Upper lobe of right lung (tissue), 1 donor: Measurements from ENCODE around the gene ADCY3. TPM values are rescaled to one million over a fixed set of nuclear protein-coding genes. Genes with fewer than 3 reads are reported as not detected.

Source experiments
- ATAC-seq: fragments of 200-7000 bp; cut with Tn5 transposase; one replicate; pipeline ENCODE4 v1.9.1; 2020; ENCODE audit warnings: mild to moderate bottlenecking, moderate library complexity
- DNase-seq: peaks from one replicate; pipeline ENCODE4 v3.0.0-alpha.2; 2020
- H3K27ac ChIP-seq: fragments of 200-600 bp; one replicate; pipeline ENCODE4 v1.8.0; 2022
- H3K27me3 ChIP-seq: fragments of 200-600 bp; one replicate; pipeline ENCODE4 v1.8.0; 2022; ENCODE audit warnings: mild to moderate bottlenecking
- H3K36me3 ChIP-seq: fragments of 200-600 bp; one replicate; pipeline ENCODE4 v1.8.0; 2022
- H3K4me1 ChIP-seq: fragments of 200-600 bp; one replicate; pipeline ENCODE4 v1.8.0; 2022
- H3K4me3 ChIP-seq: fragments of 200-600 bp; one replicate; pipeline ENCODE4 v1.8.0; 2022; ENCODE audit warnings: mild to moderate bottlenecking
- H3K9me3 ChIP-seq: fragments of 200-600 bp; one replicate; pipeline ENCODE4 v1.8.0; 2022
- intact Hi-C: fragments of 100-400 bp; cut with DNase I; formaldehyde crosslinking; loops from one replicate; pipeline ENCODE4 v1.11.0; 2022
- total RNA-seq: library from RNA; stranded (reverse); fragmentation: NEBNext Ultra II Directional; extraction: Animal tissue kit (Norgen Biotek cat#: 25700); gene quantifications from one replicate; pipeline ENCODE4 v1.2.1, GENCODE V29; 2021
- TF ChIP-seq, protein P1 (sequence below): fragments of 200-600 bp; IDR thresholded peaks from one replicate; pipeline ENCODE4 v1.8.0; 2022; ENCODE audit warnings: antibody characterized with exemption
- donor health status: DM: no; HTN: yes; CAD: no; lungs with severe emphysema.

The ADCY3 gene
- total RNA-seq, 1 donor from 2014 or later, result 37.0 TPM

DNA sequence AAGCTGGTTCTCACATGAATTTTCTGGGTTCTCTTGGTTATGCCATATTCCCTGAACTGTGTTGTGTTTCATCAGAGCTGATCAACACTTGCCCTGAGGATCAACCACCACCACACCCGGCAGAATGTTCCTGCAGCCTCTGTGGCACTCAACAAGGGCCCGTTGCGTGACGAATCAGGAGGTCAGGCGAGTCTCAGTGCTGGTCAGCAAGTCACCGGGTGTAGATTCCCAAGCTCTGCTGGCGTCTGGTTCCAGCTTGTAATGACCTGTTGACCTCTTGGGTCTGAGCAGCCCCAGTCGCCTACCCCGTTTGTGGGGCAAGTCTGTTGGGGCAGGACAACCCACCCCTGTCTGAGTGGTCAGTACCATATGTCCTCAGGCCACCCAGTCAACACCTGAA is 46.0 kb downstream of the ADCY3 start:
- Histone ChIP-seq H3K27ac (no peak overlapping the region), H3K9me3 (no peaks in the 10 kb centered on the region), H3K4me3 (no peak overlapping the region), H3K36me3 (no peaks in the 10 kb centered on the region), H3K4me1 (peaks cover 3% of the 10 kb centered on the region), H3K27me3 (no peaks in the 10 kb centered on the region)
- TF ChIP-seq, protein P1, sequence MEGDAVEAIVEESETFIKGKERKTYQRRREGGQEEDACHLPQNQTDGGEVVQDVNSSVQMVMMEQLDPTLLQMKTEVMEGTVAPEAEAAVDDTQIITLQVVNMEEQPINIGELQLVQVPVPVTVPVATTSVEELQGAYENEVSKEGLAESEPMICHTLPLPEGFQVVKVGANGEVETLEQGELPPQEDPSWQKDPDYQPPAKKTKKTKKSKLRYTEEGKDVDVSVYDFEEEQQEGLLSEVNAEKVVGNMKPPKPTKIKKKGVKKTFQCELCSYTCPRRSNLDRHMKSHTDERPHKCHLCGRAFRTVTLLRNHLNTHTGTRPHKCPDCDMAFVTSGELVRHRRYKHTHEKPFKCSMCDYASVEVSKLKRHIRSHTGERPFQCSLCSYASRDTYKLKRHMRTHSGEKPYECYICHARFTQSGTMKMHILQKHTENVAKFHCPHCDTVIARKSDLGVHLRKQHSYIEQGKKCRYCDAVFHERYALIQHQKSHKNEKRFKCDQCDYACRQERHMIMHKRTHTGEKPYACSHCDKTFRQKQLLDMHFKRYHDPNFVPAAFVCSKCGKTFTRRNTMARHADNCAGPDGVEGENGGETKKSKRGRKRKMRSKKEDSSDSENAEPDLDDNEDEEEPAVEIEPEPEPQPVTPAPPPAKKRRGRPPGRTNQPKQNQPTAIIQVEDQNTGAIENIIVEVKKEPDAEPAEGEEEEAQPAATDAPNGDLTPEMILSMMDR, result no peak
- no peak for ATAC-seq
- intact Hi-C loops, result no loop called here
- DNase-seq, result no peak

DNA sequence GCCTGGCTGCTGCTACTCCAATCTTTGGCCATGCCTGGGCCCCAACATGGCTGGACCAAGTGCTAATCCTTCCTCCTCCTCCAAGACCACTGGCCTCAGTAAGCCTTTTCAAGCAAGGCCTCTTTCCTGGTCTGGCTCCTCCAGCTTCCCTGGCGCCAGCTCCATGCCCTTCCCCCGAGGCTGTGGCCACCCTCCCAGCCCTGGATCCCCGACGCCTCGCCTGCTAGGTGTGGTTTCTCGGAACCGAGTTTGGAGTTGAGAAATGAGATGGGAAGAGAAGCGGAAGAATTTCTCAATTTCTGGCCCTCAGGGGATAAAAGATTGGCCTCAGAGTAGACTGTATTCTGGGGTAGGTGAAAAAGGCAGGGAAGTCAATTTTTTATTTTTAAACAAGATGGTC is 46.4 kb downstream of the ADCY3 start:
- ATAC-seq (no peak), DNase-seq (no peak)
- TF ChIP-seq, protein P1, result no peak
- intact Hi-C loops, result no loop called here
- H3K9me3 ChIP-seq, result no peaks in the 10 kb centered on the region
- H3K4me3 ChIP-seq, result no peak overlapping the region
- H3K4me1 ChIP-seq, result peaks cover 3% of the 10 kb centered on the region
- H3K36me3 ChIP-seq, result no peaks in the 10 kb centered on the region
- no peaks in the 10 kb centered on the region for H3K27me3 ChIP-seq
- no peak overlapping the region for H3K27ac ChIP-seq

DNA sequence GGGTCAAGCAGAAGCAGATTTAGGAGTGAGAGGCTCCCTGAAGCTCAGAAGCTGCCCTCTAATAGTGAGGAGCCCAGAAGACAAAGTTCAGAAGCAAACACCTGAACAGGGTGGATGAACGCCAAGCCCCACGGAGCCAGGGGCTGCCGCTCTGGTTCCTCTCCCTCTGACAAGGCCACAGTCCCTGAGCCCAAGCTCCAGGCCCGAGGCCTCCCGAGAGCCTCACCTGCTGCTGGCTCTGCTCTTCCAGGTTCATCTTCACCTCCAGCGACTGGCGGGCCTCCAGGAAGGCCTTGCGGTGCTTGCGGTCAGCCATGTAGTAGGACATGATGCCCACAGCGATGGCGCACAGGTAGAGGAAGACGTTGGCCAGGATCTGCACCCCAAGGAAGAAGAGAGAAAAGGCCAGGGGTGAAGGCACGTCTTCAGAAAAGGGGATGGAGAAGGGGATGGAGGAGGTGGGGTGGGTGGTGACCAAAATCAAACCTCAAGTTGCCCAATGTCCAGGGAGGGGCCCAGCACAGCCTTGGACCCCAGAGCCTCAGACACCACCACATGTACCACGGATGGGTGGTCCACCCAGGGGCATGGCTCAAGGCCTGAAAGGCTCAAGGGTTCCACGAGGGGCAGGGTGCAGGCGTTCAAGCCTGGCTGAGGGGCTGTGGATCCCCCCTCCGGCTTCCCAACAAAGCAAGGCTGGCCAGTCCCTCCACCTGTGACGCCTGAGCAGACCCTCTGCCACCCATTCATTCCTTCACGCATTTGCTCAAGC is 47.5 kb downstream of the ADCY3 start:
- Histone ChIP-seq H3K4me1 (no peaks in the 10 kb centered on the region), H3K27ac (no peak overlapping the region), H3K36me3 (no peaks in the 10 kb centered on the region), H3K27me3 (no peaks in the 10 kb centered on the region), H3K9me3 (no peaks in the 10 kb centered on the region), H3K4me3 (no peak overlapping the region)
- DNase-seq (no peak), ATAC-seq (no peak)
- intact Hi-C loops, result no loop called here
- TF ChIP-seq, protein P1, result no peak

DNA sequence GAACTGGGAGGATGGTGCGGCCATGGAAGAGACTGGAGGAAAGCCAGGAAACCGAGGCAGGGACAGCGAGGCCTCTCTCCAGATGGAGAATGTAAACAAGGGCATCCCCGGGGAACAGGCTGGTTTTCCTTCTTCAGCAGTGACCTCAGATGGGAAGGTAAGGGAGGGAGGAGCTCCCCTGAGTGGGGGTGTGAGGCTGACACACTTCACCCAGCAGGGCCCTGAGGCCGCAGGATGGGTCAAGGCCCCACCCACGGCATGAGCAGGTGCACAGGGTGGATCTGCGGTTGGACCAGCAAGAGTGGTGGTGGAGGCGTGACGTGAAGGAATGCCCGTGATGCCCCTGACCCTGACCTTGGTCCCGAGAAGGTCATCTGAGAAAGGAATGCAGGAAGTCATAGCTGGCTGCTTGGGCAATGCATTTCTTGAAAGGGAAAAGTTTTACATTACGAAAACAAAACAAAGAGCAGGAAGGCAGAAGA is 48.1 kb downstream of the ADCY3 start:
- Histone ChIP-seq H3K4me1 (no peaks in the 10 kb centered on the region), H3K27me3 (no peaks in the 10 kb centered on the region), H3K4me3 (no peak overlapping the region), H3K36me3 (no peaks in the 10 kb centered on the region), H3K27ac (no peak overlapping the region), H3K9me3 (no peaks in the 10 kb centered on the region)
- TF ChIP-seq, protein P1, result no peak
- DNase-seq (no peak), ATAC-seq (peak; percentile 41)
- intact Hi-C loops, result no loop called here

DNA sequence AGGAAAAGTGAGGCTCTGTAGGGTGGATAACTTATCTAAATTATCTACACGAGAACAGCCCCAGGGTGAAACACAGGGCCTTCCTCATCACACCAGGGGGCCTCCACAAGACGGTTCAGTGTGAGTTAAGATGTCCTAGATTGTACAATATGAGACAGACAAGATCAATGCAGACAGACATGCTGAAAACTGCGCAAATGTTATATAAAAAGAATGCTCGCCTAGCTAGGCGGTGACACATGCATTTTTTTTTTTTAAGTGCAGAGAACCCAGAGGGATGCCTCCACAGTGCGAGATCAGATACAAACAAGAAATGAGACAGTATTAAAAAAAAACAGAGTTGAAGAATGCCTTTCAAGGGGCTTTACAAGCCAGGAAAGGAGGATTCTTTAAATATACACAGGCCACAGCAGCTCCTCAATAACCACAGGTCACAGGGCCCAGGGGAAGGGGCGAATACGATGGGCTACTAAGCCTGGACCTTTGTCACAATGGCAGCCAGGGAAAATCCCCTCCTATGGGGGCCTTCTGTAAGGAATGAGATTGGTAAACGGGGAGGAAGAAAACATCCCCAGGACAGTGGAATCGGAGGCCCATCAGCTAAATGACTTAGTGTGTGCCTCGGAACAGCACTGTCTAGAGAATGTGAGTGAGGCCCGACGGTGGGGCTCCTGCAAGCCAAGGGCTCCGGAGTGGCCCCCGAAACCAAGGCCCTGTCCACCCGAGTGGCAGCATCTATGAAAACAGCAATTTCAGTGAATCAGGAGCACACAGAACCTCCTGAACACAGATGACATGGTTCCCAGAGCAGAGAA is 48.9 kb downstream of the ADCY3 start:
- ATAC-seq, result no peak
- Histone ChIP-seq H3K27ac (peak overlapping the region; percentile 11), H3K27me3 (no peaks in the 10 kb centered on the region), H3K4me1 (no peaks in the 10 kb centered on the region), H3K36me3 (no peaks in the 10 kb centered on the region), H3K4me3 (no peak overlapping the region), H3K9me3 (no peaks in the 10 kb centered on the region)
- intact Hi-C loops, result no loop called here
- no peak for DNase-seq
- TF ChIP-seq, protein P1, result no peak
